Measurements from ENCODE around the gene EEF1A1. TPM values are rescaled to one million over a fixed set of nuclear protein-coding genes. Genes with fewer than 3 reads are reported as not detected.

EEF1A1 gene
- total and polyA plus RNA-seq, 12 donors, result 988 to 3,224 (median 1,571) TPM

- no peak for ATAC-seq
- Histone ChIP-seq H3K27me3 (no peaks in the 10 kb centered on the region), H3K36me3 (peaks cover 0 to 73% (median 40%) of the 10 kb centered on the region in 9 donors), H3K27ac (peak overlapping the region in 3 of 10 donors; percentile 13 to 33 (median 15)), H3K4me1 (peaks cover 4 to 49% (median 29%) of the 10 kb centered on the region in 9 donors), H3K4me3 (no peak overlapping the region), H3K9me3 (no peaks in the 10 kb centered on the region)
- intact Hi-C loops (cut with DNase I), result loop anchor here in 7 of 10 donors (1.0 to 10.0 kb wide), 7 partner anchors 60 to 220 kb away; partner anchors contain the start of gene CGAS (in 1 of the 7)
- DNase-seq, result no peak
- 52 to 57% methylated on average over 4 of the region's 4 CpGs for WGBS, 2 donors
- TF ChIP-seq CTCF (IDR thresholded peaks at IDR 0.05), result no peak
These were observed 5.6 kb downstream of the EEF1A1 start for GRCh38 chr6:73515204-73515655.

- H3K27me3 ChIP-seq, result no peaks in the 10 kb centered on the region
- H3K4me1 ChIP-seq, result peaks cover 4 to 49% (median 27%) of the 10 kb centered on the region in 9 donors
- H3K27ac ChIP-seq, result peak overlapping the region in 1 of 10 donors; percentile 33
- H3K36me3 ChIP-seq, result peaks cover 0 to 68% (median 38%) of the 10 kb centered on the region in 9 donors
- no peak for TF ChIP-seq CTCF (IDR thresholded peaks at IDR 0.05)
- no peaks in the 10 kb centered on the region for H3K9me3 ChIP-seq
- DNase-seq, result no peak
- WGBS, 2 donors, result 72 to 77% methylated on average over 3 of the region's 3 CpGs
- intact Hi-C loops (cut with DNase I), result loop anchor here in 8 of 10 donors (1.0 to 10.0 kb wide), 7 partner anchors 60 to 220 kb away; partner anchors contain the start of gene CGAS (in 1 of the 8)
- no peak overlapping the region for H3K4me3 ChIP-seq
- no peak for ATAC-seq
These were observed 6.1 kb downstream of the EEF1A1 start for GRCh38 chr6:73514746-73515110.

GRCh38 chr6:73513496-73513854 is 7.4 kb downstream of the EEF1A1 start:
- Histone ChIP-seq H3K27ac (no peak overlapping the region), H3K4me1 (peaks cover 4 to 38% (median 17%) of the 10 kb centered on the region in 9 donors), H3K4me3 (no peak overlapping the region), H3K36me3 (peaks cover 0 to 56% (median 27%) of the 10 kb centered on the region in 9 donors), H3K27me3 (no peaks in the 10 kb centered on the region), H3K9me3 (no peaks in the 10 kb centered on the region)
- TF ChIP-seq CTCF (IDR thresholded peaks at IDR 0.05), result no peak
- intact Hi-C loops (cut with DNase I), result loop anchor here in 3 of 10 donors (5.0 to 10.0 kb wide), 3 partner anchors 59 to 221 kb away; partner anchors contain the start of gene CGAS (in 1 of the 3)
- no peak for DNase-seq
- 87% methylated on average over 3 of the region's 3 CpGs for WGBS, 2 donors
- ATAC-seq, result peak in 1 of 8 donors; percentile 4

- no peak for ATAC-seq
- H3K4me3 ChIP-seq, result no peak overlapping the region
- H3K27ac ChIP-seq, result no peak overlapping the region
- 94% methylated on average over 7 of the region's 7 CpGs for WGBS, 2 donors
- no peaks in the 10 kb centered on the region for H3K9me3 ChIP-seq
- intact Hi-C loops (cut with DNase I), result loop anchor here in 3 of 10 donors (5.0 to 10.0 kb wide), 3 partner anchors 57 to 223 kb away; partner anchors contain the start of gene CGAS (in 1 of the 3)
- H3K27me3 ChIP-seq, result no peaks in the 10 kb centered on the region
- H3K4me1 ChIP-seq, result peaks cover 4 to 25% (median 10%) of the 10 kb centered on the region in 9 donors
- no peak for TF ChIP-seq CTCF (IDR thresholded peaks at IDR 0.05)
- peaks cover 0 to 41% (median 16%) of the 10 kb centered on the region in 9 donors for H3K36me3 ChIP-seq
- no peak for DNase-seq
These were observed 9.0 kb downstream of the EEF1A1 start for GRCh38 chr6:73511796-73512195.

All from heart right ventricle (tissue), 16 donors.